Keratinocyte (primary cell): ENCODE results near the gene MEGF8.

ENCODE experiments used
- EZH2 ChIP-seq: IDR thresholded peaks from one replicate; pipeline ENCODE4 v1.6.1; 2012; ENCODE audit warnings: inconsistent platforms, mild to moderate bottlenecking, low read length, moderate library complexity
- TF ChIP-seq, protein P1 (sequence below), 3 experiments: IDR thresholded peaks in 1 of 3; conservative IDR thresholded peaks in 1 of 3; optimal IDR thresholded peaks in 1 of 3; 2 replicates in 2 of 3; 3 replicates in 1 of 3; pipeline versions ENCODE3 to v1.5.1; 2011; ENCODE audit warnings: low read length in 3 of 3, mild to moderate bottlenecking in 3 of 3, moderate library complexity in 2 of 3, control low read depth in 1 of 3, inconsistent platforms in 1 of 3; ENCODE audit not compliant: insufficient read depth in 2 of 3; ENCODE audit errors: extremely low read depth in 1 of 3

DNA sequence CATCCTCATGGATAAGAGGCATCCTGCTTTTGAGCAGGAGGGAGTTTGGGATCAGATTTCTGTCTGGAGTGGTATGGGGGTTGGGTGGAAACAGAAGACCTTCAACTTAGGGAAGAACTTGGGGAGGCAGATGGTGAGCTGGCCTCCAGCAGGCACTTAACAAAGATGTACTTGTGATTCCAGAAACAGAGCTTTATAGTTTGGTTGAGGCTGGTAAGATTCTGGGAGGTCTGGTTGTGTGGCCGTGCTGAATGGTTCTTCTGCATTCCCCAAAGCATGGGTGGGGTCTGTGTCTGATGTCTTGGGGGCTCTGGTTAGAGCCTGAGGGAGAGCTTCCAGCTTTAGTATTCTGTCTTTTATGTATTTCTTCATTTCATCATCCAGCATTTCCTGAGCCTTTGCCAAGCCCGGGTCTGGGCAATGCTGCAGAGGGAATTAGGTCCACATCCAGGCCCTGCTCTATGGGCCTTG is 4.8 kb downstream of the MEGF8 start:
- TF ChIP-seq, protein P1, sequence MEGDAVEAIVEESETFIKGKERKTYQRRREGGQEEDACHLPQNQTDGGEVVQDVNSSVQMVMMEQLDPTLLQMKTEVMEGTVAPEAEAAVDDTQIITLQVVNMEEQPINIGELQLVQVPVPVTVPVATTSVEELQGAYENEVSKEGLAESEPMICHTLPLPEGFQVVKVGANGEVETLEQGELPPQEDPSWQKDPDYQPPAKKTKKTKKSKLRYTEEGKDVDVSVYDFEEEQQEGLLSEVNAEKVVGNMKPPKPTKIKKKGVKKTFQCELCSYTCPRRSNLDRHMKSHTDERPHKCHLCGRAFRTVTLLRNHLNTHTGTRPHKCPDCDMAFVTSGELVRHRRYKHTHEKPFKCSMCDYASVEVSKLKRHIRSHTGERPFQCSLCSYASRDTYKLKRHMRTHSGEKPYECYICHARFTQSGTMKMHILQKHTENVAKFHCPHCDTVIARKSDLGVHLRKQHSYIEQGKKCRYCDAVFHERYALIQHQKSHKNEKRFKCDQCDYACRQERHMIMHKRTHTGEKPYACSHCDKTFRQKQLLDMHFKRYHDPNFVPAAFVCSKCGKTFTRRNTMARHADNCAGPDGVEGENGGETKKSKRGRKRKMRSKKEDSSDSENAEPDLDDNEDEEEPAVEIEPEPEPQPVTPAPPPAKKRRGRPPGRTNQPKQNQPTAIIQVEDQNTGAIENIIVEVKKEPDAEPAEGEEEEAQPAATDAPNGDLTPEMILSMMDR (optimal IDR thresholded peaks at IDR 0.05 in 1 of 3, IDR thresholded peaks at IDR 0.05 in 1 of 3, conservative IDR thresholded peaks at IDR 0.05 in 1 of 3; ENCODE audit: extremely low read depth in 1 of 3, insufficient read depth in 2 of 3, low read length in 3 of 3), result no peak
- TF ChIP-seq EZH2, result no peak
